H1 (cell line): Measurements from ENCODE around the gene GGT6. TPM values are rescaled to one million over a fixed set of nuclear protein-coding genes. Genes with fewer than 3 reads are reported as not detected.
A peak's percentile ranks its signal among the peaks of the same experiment; 100 is the strongest.

Experiments
- CBX8 ChIP-seq: fragments of 300-800, 300-1000 bp; sonication (generic); IDR thresholded peaks from 2 replicates; pipeline ENCODE4 v1.7.1; 2016; ENCODE audit warnings: low read depth, low read length, borderline replicate concordance
- CTBP2 ChIP-seq: IDR thresholded peaks from 2 replicates; pipeline ENCODE4 v1.7.0; 2011; ENCODE audit warnings: borderline replicate concordance, mild to moderate bottlenecking, moderate library complexity, mixed read lengths, low read length; ENCODE audit not compliant: insufficient read depth, insufficient read length
- HDAC6 ChIP-seq: IDR thresholded peaks from one replicate; pipeline ENCODE4 v1.7.1; 2012; ENCODE audit warnings: low read depth, mild to moderate bottlenecking, inconsistent platforms, low read length, moderate library complexity
- MAFK ChIP-seq: IDR thresholded peaks from 2 replicates; pipeline ENCODE4 v1.6.1; 2012; ENCODE audit warnings: low read depth, mild to moderate bottlenecking, improper control_type of control experiment, low read length
- NANOG ChIP-seq: IDR thresholded peaks from 2 replicates; pipeline ENCODE4 v1.6.1; 2011; ENCODE audit warnings: low read length, low read depth, mild to moderate bottlenecking, inconsistent platforms; ENCODE audit not compliant: insufficient read depth, poor library complexity, severe bottlenecking
- POLR2AphosphoS5 ChIP-seq: IDR thresholded peaks from 2 replicates; pipeline ENCODE4 v1.6.1; 2011; ENCODE audit warnings: low read depth, low read length
- RXRA ChIP-seq: IDR thresholded peaks from 2 replicates; pipeline ENCODE4 v1.6.1; 2011; ENCODE audit warnings: low read depth, mild to moderate bottlenecking, low read length, moderate library complexity; ENCODE audit not compliant: insufficient read depth
- SP1 ChIP-seq: IDR thresholded peaks from 2 replicates; pipeline ENCODE4 v1.6.1; 2011; ENCODE audit warnings: low read depth, low read length
- SUZ12 ChIP-seq: fragments of 200-600 bp; sonication (generic); IDR thresholded peaks from 2 replicates; pipeline ENCODE4 v1.6.1; 2012; ENCODE audit warnings: mild to moderate bottlenecking, inconsistent platforms, low read length, moderate library complexity, mixed read lengths
- TBP ChIP-seq: IDR thresholded peaks from 2 replicates; pipeline ENCODE4 v1.6.1; 2011; ENCODE audit warnings: low read depth, low read length, improper control_type of control experiment
- polyA plus RNA-seq, 7 experiments: library from polyadenylated mRNA; depleted of rRNA in 3 of 7; stranded (reverse) in 5 of 7; unstranded in 2 of 7; fragments of >200 nt in 5 of 7; fragments of 200-250 nt in 2 of 7; gene quantifications; 1 replicate in 5 of 7; 2 replicates in 1 of 7; 4 replicates in 1 of 7; pipeline versions ENCODE4 v1.2.1 to v1.2.3, GENCODE V29; 2011 to 2013; ENCODE audit warnings: missing spikeins in 2 of 7, mixed read lengths in 2 of 7
- total RNA-seq: library from RNA; stranded (reverse); fragmentation: NEBNext Ultra II Directional; extraction: Animal tissue kit (Norgen Biotek cat#: 25700); gene quantifications from 2 replicates; pipeline ENCODE4 v1.2.1, GENCODE V29; 2021
- TF ChIP-seq, protein P1 (sequence below): IDR thresholded peaks from 2 replicates; pipeline ENCODE4 v1.6.1; 2012; ENCODE audit warnings: inconsistent platforms
- TF ChIP-seq, protein P2 (sequence below), 3 experiments: IDR thresholded peaks; 1 replicate in 2 of 3; 2 replicates in 1 of 3; pipeline versions ENCODE4 v1.5.1 to v1.6.1; 2011; ENCODE audit warnings: low read length in 3 of 3, mild to moderate bottlenecking in 3 of 3, inconsistent platforms in 2 of 3, low read depth in 1 of 3, moderate library complexity in 1 of 3; ENCODE audit not compliant: insufficient read depth in 1 of 3; ENCODE audit errors: control extremely low read depth in 1 of 3

GGT6 gene
- total and polyA plus RNA-seq, 2 of the 8 experiments (the other 6 are each of a cell fraction or from before 2014, with no cell fraction given), result 0.18 TPM; not detected in 1

DNA sequence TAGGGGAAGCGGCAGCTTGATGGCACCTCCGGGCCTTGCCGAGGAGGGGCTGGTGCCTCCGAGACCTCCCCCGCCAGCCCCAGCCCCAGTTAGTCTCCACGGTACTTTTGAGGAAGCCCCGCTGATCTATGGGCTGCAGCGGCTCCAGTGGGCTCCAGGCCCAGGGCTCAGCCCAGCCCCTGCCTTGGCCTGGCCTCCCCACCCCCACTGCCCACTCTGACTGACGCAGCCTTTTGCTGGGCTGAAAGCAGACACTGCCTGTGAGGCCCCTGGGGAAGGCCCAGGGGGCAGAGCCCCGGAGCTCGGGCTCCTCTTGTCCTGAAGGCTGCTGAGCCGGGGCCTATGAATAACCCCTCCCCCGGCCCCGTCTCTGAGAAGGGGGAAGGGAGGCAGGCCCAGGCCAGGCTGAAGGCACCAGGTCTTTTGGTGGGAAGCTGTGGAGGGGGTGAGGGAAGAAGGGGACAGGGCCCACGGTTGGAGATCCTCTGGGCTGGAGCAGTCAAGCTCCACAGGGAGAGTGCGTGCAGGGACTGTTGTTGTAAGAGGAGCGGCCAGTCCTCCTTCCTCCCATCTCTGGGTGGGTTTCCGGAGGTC, 16.4 kb upstream of the GGT6 start (continued):
- TF ChIP-seq, protein P1, sequence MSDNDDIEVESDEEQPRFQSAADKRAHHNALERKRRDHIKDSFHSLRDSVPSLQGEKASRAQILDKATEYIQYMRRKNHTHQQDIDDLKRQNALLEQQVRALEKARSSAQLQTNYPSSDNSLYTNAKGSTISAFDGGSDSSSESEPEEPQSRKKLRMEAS, result peak; percentile 67; the same call in 1 of the 2 replicates
- TF ChIP-seq CTBP2 (no peak), SP1 (peak; percentile 62; the same call in 1 of the 2 replicates), TBP (peak; percentile 46; the same call in 1 of the 2 replicates), NANOG (no peak), SUZ12 (no peak), MAFK (no peak), CBX8 (no peak), POLR2AphosphoS5 (no peak), HDAC6 (no peak), RXRA (0 out of 2 replicates have a peak, but pooled peaks have one; percentile 53)
- TF ChIP-seq, protein P2, sequence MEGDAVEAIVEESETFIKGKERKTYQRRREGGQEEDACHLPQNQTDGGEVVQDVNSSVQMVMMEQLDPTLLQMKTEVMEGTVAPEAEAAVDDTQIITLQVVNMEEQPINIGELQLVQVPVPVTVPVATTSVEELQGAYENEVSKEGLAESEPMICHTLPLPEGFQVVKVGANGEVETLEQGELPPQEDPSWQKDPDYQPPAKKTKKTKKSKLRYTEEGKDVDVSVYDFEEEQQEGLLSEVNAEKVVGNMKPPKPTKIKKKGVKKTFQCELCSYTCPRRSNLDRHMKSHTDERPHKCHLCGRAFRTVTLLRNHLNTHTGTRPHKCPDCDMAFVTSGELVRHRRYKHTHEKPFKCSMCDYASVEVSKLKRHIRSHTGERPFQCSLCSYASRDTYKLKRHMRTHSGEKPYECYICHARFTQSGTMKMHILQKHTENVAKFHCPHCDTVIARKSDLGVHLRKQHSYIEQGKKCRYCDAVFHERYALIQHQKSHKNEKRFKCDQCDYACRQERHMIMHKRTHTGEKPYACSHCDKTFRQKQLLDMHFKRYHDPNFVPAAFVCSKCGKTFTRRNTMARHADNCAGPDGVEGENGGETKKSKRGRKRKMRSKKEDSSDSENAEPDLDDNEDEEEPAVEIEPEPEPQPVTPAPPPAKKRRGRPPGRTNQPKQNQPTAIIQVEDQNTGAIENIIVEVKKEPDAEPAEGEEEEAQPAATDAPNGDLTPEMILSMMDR (IDR thresholded peaks at IDR 0.05; ENCODE audit: control extremely low read depth in 1 of 3, insufficient read depth in 1 of 3, low read depth in 1 of 3, low read length in 3 of 3), result no peak
